GM20431 (cell line): ENCODE data around the gene ASMT.
"Not testable (repeated sequence)": the region's sequence is repeated elsewhere in the genome, so short reads cannot be mapped to it uniquely, and the experiment has no call there.

Experiments used
- in situ Hi-C: fragments of 300-500 bp; cut with MseI, MboI; formaldehyde crosslinking; loops from one replicate; pipeline ENCODE4 v1.15.0; 2020; ENCODE audit warnings: low sequenced_read_pairs; ENCODE audit not compliant: unreplicated experiment

The ASMT gene

GRCh38 chrX:1614927-1615326 is at the start of gene ASMT:
TSS of gene ASMT (plus strand) at chrX:1615059. CDS start at chrX:1615200, 141 bp downstream.
- in situ Hi-C loops: no loop called here

- in situ Hi-C loops: not testable (repeated sequence)
These were observed 40.7 kb upstream of the ASMT start for GRCh38 chrX:1574181-1574580.

GRCh38 chrX:1576201-1576992 is 38.5 kb upstream of the ASMT start:
- in situ Hi-C loops: no loop called here

- in situ Hi-C loops: no loop called here
These were observed 37.0 kb upstream of the ASMT start for GRCh38 chrX:1577845-1578244.

GRCh38 chrX:1578511-1579173 is 36.2 kb upstream of the ASMT start:
- in situ Hi-C loops: no loop called here

GRCh38 chrX:1581132-1581531 is 33.7 kb upstream of the ASMT start:
- in situ Hi-C loops: no loop called here

- in situ Hi-C loops: no loop called here
These were observed 32.0 kb upstream of the ASMT start for GRCh38 chrX:1582686-1583437.

- in situ Hi-C loops: no loop called here
These were observed 30.4 kb upstream of the ASMT start for GRCh38 chrX:1584237-1585011.

- in situ Hi-C loops: no loop called here
These were observed 27.7 kb upstream of the ASMT start for GRCh38 chrX:1587161-1587560.

GRCh38 chrX:1589356-1590130 is 25.3 kb upstream of the ASMT start:
- in situ Hi-C loops: no loop called here

GRCh38 chrX:1591102-1591862 is 23.6 kb upstream of the ASMT start, which contains the start of gene AKAP17A:
TSS of gene AKAP17A (plus strand) at chrX:1591604. CDS start at chrX:1593463, 1,859 bp downstream.
- in situ Hi-C loops: no loop called here

- in situ Hi-C loops: no loop called here
These were observed 22.9 kb upstream of the ASMT start for GRCh38 chrX:1591863-1592469.

GRCh38 chrX:1592470-1593142 is 22.3 kb upstream of the ASMT start:
- in situ Hi-C loops: no loop called here

- in situ Hi-C loops: no loop called here
These were observed 21.3 kb upstream of the ASMT start for GRCh38 chrX:1593286-1594271.

- in situ Hi-C loops: no loop called here
These were observed 19.2 kb upstream of the ASMT start for GRCh38 chrX:1595711-1596060.

- in situ Hi-C loops: no loop called here
These were observed 18.0 kb upstream of the ASMT start for GRCh38 chrX:1596676-1597344.
